ENCODE data around the gene SCUBE1. TPM values are rescaled to one million over a fixed set of nuclear protein-coding genes. Genes with fewer than 3 reads are reported as not detected.

SCUBE1 gene
- total and polyA plus RNA-seq, 2 of the 8 experiments (the other 6 are each of a cell fraction or from before 2014, with no cell fraction given) = 2.3 to 4.9 TPM

DNA sequence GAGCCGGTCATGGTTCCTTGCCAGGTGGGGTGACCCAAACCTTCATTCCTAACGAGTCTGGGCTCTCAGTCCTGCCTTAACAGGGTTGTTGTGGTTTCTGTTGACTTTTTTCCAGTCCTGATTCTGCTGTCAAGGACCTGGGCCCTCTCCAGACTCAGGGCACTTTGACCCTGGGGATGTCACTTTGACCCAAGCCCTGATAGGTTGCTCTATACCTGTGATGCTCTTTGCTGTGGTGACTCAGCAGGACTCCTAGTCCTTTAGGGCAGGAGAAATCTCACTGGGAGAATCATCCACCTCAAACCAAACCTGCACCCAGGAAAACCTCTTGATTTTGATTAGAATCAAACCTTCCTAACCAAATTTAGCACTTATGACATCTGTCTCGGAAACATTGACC, 48.1 kb upstream of the SCUBE1 start:
- no peaks in the 10 kb centered on the region for H3K9me3 ChIP-seq (ENCODE audit: insufficient read depth in 2 of 2, low read depth in 1 of 2, low read length in 1 of 2)
- DNase-seq (ENCODE audit: low read depth in 1 of 2, low spot score in 2 of 2) (no peak), FAIRE-seq (no peak)
- H3K23me2 ChIP-seq (ENCODE audit: low read depth, low read length) = no peaks in the 10 kb centered on the region
- no peaks in the 10 kb centered on the region for H4K20me1 ChIP-seq (replicated peaks in 1 of 2; ENCODE audit: control insufficient read depth in 1 of 2, insufficient read depth in 2 of 2, low read length in 2 of 2)
- H3K36me3 ChIP-seq (ENCODE audit: control insufficient read depth in 2 of 4, insufficient read depth in 4 of 4, low read length in 3 of 4) = no peaks in the 10 kb centered on the region
- no peak overlapping the region for H3K4me3 ChIP-seq (ENCODE audit: extremely low read depth in 1 of 4, insufficient read depth in 2 of 4, low read depth in 3 of 4, low read length in 4 of 4)
- 94% methylated on average over 3 of the region's 3 CpGs; no CpG with 5 or more reads in 1 of the 2 experiments for WGBS, 2 experiments (ENCODE audit: extremely low coverage in 1 of 2, insufficient coverage in 1 of 2, insufficient read length in 1 of 2, insufficient replicate concordance in 2 of 2, low coverage in 1 of 2, low lambda C conversion rate in 2 of 2, missing lambda C conversion rate in 1 of 2)
- H2BK15ac ChIP-seq (ENCODE audit: low read length) = no peak overlapping the region
- H3K14ac ChIP-seq (ENCODE audit: insufficient read length) = no peak overlapping the region
- no peak overlapping the region for H3K27ac ChIP-seq (ENCODE audit: low read depth, low read length)
- H2BK12ac ChIP-seq (ENCODE audit: low read depth, low read length) = no peak overlapping the region
- H4K8ac ChIP-seq (ENCODE audit: extremely low read depth, insufficient read depth, low read length) = no peak overlapping the region
- no peak overlapping the region for H3K4me2 ChIP-seq (ENCODE audit: insufficient read depth in 1 of 2, low read depth in 2 of 2, low read length in 2 of 2)
- no peak overlapping the region for H3K23ac ChIP-seq (ENCODE audit: insufficient read length)
- H4K5ac ChIP-seq (ENCODE audit: insufficient read length, low read depth, low read length) = no peak overlapping the region
- H2BK120ac ChIP-seq (replicated peaks; ENCODE audit: low read depth, low read length) = no peak overlapping the region
- H2BK5ac ChIP-seq (ENCODE audit: low read depth, low read length) = no peak overlapping the region
- POLR2A ChIA-PET (ENCODE audit: partially characterized antibody) = no interaction called here
- no peak overlapping the region for H2AFZ ChIP-seq (ENCODE audit: low read length)
- CTCF ChIA-PET (ENCODE audit: partially characterized antibody) = interaction anchor here (0.6 to 14.7 kb wide), 3 partner anchors 119 to 187 kb away, joined by 3 to 257 read pairs (median 3); no protein-coding TSS in a partner anchor
- H3K56ac ChIP-seq (replicated peaks; ENCODE audit: insufficient read length, low read depth, low read length) = no peak overlapping the region
- H4K91ac ChIP-seq (replicated peaks; ENCODE audit: insufficient read length, low read length) = no peak overlapping the region
- no peak overlapping the region for H3K4ac ChIP-seq (replicated peaks; ENCODE audit: insufficient read length, low read depth, low read length)
- no peak overlapping the region for H3K18ac ChIP-seq (ENCODE audit: extremely low read depth, low read length)
- H3K79me1 ChIP-seq (ENCODE audit: low read depth, low read length) = no peaks in the 10 kb centered on the region
- peaks cover 0 to 10% (median 3%) of the 10 kb centered on the region in 4 experiments; a peak in 4 of 7 replicates for H3K27me3 ChIP-seq (replicated peaks in 1 of 4; ENCODE audit: control insufficient read depth in 3 of 4, extremely low read depth in 1 of 4, insufficient read depth in 3 of 4, low read length in 3 of 4)
- H3K79me2 ChIP-seq (ENCODE audit: control insufficient read depth in 1 of 2, insufficient read depth in 2 of 2, low read length in 2 of 2) = no peaks in the 10 kb centered on the region
- no peak overlapping the region for H2AK5ac ChIP-seq (ENCODE audit: low read depth, low read length)
- H2BK20ac ChIP-seq (ENCODE audit: low read length) = no peak overlapping the region
- peaks cover 0 to 3% (median 2%) of the 10 kb centered on the region in 4 experiments; a peak in 3 of 7 replicates for H3K4me1 ChIP-seq (replicated peaks in 1 of 4; ENCODE audit: control insufficient read depth in 3 of 4, insufficient read depth in 4 of 4, low read length in 3 of 4)
- no peak overlapping the region for H3K9ac ChIP-seq (replicated peaks in 1 of 4; ENCODE audit: extremely low read depth in 1 of 4, low read depth in 3 of 4, low read length in 3 of 4)
- TF ChIP-seq KDM1A (IDR thresholded peaks at IDR 0.05; ENCODE audit: borderline replicate concordance, low read length) (no peak), HDAC2 (IDR thresholded peaks at IDR 0.05; ENCODE audit: borderline replicate concordance in 1 of 2, low read depth in 2 of 2, low read length in 2 of 2) (no peak), EZH2 (IDR thresholded peaks at IDR 0.05; ENCODE audit: low read depth, low read length, severe bottlenecking) (no peak), SP4 (IDR thresholded peaks at IDR 0.05; ENCODE audit: low read length) (no peak), RFX5 (IDR thresholded peaks at IDR 0.05; ENCODE audit: borderline replicate concordance, low read depth, low read length) (no peak), YY1 (IDR thresholded peaks at IDR 0.05; ENCODE audit: low read depth, low read length) (no peak), KDM4A (IDR thresholded peaks at IDR 0.05; ENCODE audit: low read depth, low read length, severe bottlenecking) (no peak), EP300 (IDR thresholded peaks at IDR 0.05; ENCODE audit: borderline replicate concordance in 1 of 2, low read depth in 2 of 2, low read length in 2 of 2) (no peak), KDM5A (IDR thresholded peaks at IDR 0.05; ENCODE audit: low read length) (no peak), TAF7 (optimal IDR thresholded peaks at IDR 0.05; ENCODE audit: borderline replicate concordance, low read depth, low read length) (no peak)
